GOT3 (cell line): ENCODE results near the gene PTGFRN.

Experiments used
- DNase-seq: peaks from one replicate; lab custom pipeline; 2025; ENCODE audit warnings: mixed read lengths; lab: John Stamatoyannopoulos, UW

Gene PTGFRN

GRCh38 chr1:116944613-116945012, 34.9 kb downstream of the PTGFRN start:
- no peak for DNase-seq

GRCh38 chr1:116945421-116945820, 35.7 kb downstream of the PTGFRN start:
- DNase-seq, result no peak

GRCh38 chr1:116945996-116946395, 36.3 kb downstream of the PTGFRN start:
- DNase-seq, result no peak

- no peak for DNase-seq
These were observed 37.6 kb downstream of the PTGFRN start for GRCh38 chr1:116947092-116947860.

GRCh38 chr1:116948046-116948445, 38.3 kb downstream of the PTGFRN start:
- DNase-seq, result no peak

- no peak for DNase-seq
These were observed 38.9 kb downstream of the PTGFRN start for GRCh38 chr1:116948642-116949041.

- DNase-seq, result no peak
These were observed 39.7 kb downstream of the PTGFRN start for GRCh38 chr1:116949213-116949985.

- no peak for DNase-seq
These were observed 40.9 kb downstream of the PTGFRN start for GRCh38 chr1:116950517-116951199.

GRCh38 chr1:116951200-116951935, 41.7 kb downstream of the PTGFRN start:
- DNase-seq, result no peak

- DNase-seq, result no peak
These were observed 43.1 kb downstream of the PTGFRN start for GRCh38 chr1:116952738-116953275.

GRCh38 chr1:116954440-116954839, 44.7 kb downstream of the PTGFRN start:
- no peak for DNase-seq

GRCh38 chr1:116956378-116956777, 46.7 kb downstream of the PTGFRN start:
- no peak for DNase-seq

GRCh38 chr1:116957646-116958045, 47.9 kb downstream of the PTGFRN start:
- no peak for DNase-seq

- DNase-seq, result no peak
These were observed 48.4 kb downstream of the PTGFRN start for GRCh38 chr1:116958110-116958509.

- no peak for DNase-seq
These were observed 49.3 kb downstream of the PTGFRN start for GRCh38 chr1:116958977-116959376.

- no peak for DNase-seq
These were observed 51.9 kb downstream of the PTGFRN start for GRCh38 chr1:116961606-116962005.

- DNase-seq, result no peak
These were observed 53.4 kb downstream of the PTGFRN start for GRCh38 chr1:116962987-116963639.

- no peak for DNase-seq
These were observed 57.1 kb downstream of the PTGFRN start for GRCh38 chr1:116966791-116967190.

GRCh38 chr1:116968724-116969123, 59.0 kb downstream of the PTGFRN start:
- DNase-seq, result no peak

GRCh38 chr1:116971258-116971860, 61.6 kb downstream of the PTGFRN start:
- DNase-seq, result no peak
